ENCODE results near the gene PHC2. TPM values are rescaled to one million over a fixed set of nuclear protein-coding genes. Genes with fewer than 3 reads are reported as not detected.

Gene PHC2
- total RNA-seq, 1 donor from 2014 or later, result 144 TPM

- DNase-seq (ENCODE audit: extremely low read depth, low read depth, low spot score), result no peak
Observed at GRCh38 chr1:33424610-33425009, 6.3 kb downstream of the PHC2 start.

- no peak for DNase-seq (ENCODE audit: extremely low read depth, low read depth, low spot score)
Observed at GRCh38 chr1:33424205-33424604, 6.7 kb downstream of the PHC2 start.

- DNase-seq (ENCODE audit: extremely low read depth, low read depth, low spot score), result no peak
Observed at GRCh38 chr1:33420870-33421775, 9.8 kb downstream of the PHC2 start.

GRCh38 chr1:33418811-33419210 is 12.1 kb downstream of the PHC2 start:
- no peak for DNase-seq (ENCODE audit: extremely low read depth, low read depth, low spot score)

GRCh38 chr1:33414879-33415278 is 16.0 kb downstream of the PHC2 start:
- no peak for DNase-seq (ENCODE audit: extremely low read depth, low read depth, low spot score)

GRCh38 chr1:33410091-33410701 is 20.7 kb downstream of the PHC2 start:
- no peak for DNase-seq (ENCODE audit: extremely low read depth, low read depth, low spot score)

- no peak for DNase-seq (ENCODE audit: extremely low read depth, low read depth, low spot score)
Observed at GRCh38 chr1:33408093-33408436, 22.8 kb downstream of the PHC2 start.

GRCh38 chr1:33407352-33408092 is 23.4 kb downstream of the PHC2 start:
- no peak for DNase-seq (ENCODE audit: extremely low read depth, low read depth, low spot score)

- DNase-seq (ENCODE audit: extremely low read depth, low read depth, low spot score), result no peak
Observed at GRCh38 chr1:33402206-33402605, 28.7 kb downstream of the PHC2 start.

- DNase-seq (ENCODE audit: extremely low read depth, low read depth, low spot score), result no peak
Observed at GRCh38 chr1:33401471-33401870, 29.4 kb downstream of the PHC2 start.

- DNase-seq (ENCODE audit: extremely low read depth, low read depth, low spot score), result no peak
Observed at GRCh38 chr1:33400153-33400911, 30.6 kb downstream of the PHC2 start.

GRCh38 chr1:33399375-33399774 is 31.5 kb downstream of the PHC2 start:
- no peak for DNase-seq (ENCODE audit: extremely low read depth, low read depth, low spot score)

GRCh38 chr1:33397994-33398393 is 32.9 kb downstream of the PHC2 start:
- DNase-seq (ENCODE audit: extremely low read depth, low read depth, low spot score), result no peak

- DNase-seq (ENCODE audit: extremely low read depth, low read depth, low spot score), result no peak
Observed at GRCh38 chr1:33397125-33397506, 33.8 kb downstream of the PHC2 start.

- no peak for DNase-seq (ENCODE audit: extremely low read depth, low read depth, low spot score)
Observed at GRCh38 chr1:33396188-33397124, 34.4 kb downstream of the PHC2 start.

- no peak for DNase-seq (ENCODE audit: extremely low read depth, low read depth, low spot score)
Observed at GRCh38 chr1:33394770-33395169, 36.1 kb downstream of the PHC2 start.

- DNase-seq (ENCODE audit: extremely low read depth, low read depth, low spot score), result no peak
Observed at GRCh38 chr1:33393991-33394390, 36.9 kb downstream of the PHC2 start.

- no peak for DNase-seq (ENCODE audit: extremely low read depth, low read depth, low spot score)
Observed at GRCh38 chr1:33393524-33393923, 37.4 kb downstream of the PHC2 start.

- no peak for DNase-seq (ENCODE audit: extremely low read depth, low read depth, low spot score)
Observed at GRCh38 chr1:33392639-33393038, 38.3 kb downstream of the PHC2 start.

- no peak for DNase-seq (ENCODE audit: extremely low read depth, low read depth, low spot score)
Observed at GRCh38 chr1:33392206-33392605, 38.7 kb downstream of the PHC2 start.

Measured in glomerular endothelial cell (primary cell).